IMR-90 (cell line): ENCODE measurements around the gene ACACB.

ENCODE experiments used
- BHLHE40 ChIP-seq: fragments of 150-350 bp; IDR thresholded peaks from 2 replicates; pipeline ENCODE4 v1.6.1; 2016; ENCODE audit warnings: mild to moderate bottlenecking, low read depth, low read length
- CHD1 ChIP-seq: IDR thresholded peaks from 2 replicates; pipeline ENCODE4 v1.6.1; 2012; ENCODE audit warnings: low read depth, low read length, improper control_type of control experiment
- CTCF ChIP-seq: conservative IDR thresholded peaks from 2 replicates; pipeline ENCODE4 v1.5.1; 2012; ENCODE audit warnings: mild to moderate bottlenecking, low read depth, low read length, improper control_type of control experiment
- ELK1 ChIP-seq: fragments of 150-350 bp; IDR thresholded peaks from 2 replicates; pipeline ENCODE4 v1.6.1; 2016; ENCODE audit warnings: low read depth, mild to moderate bottlenecking, low read length, moderate library complexity, borderline replicate concordance
- FOS ChIP-seq: fragments of 150-350 bp; IDR thresholded peaks from 2 replicates; pipeline ENCODE4 v1.6.1; 2016; ENCODE audit warnings: low read depth, low read length
- MAFK ChIP-seq: IDR thresholded peaks from 2 replicates; pipeline ENCODE4 v1.6.1; 2012; ENCODE audit warnings: low read depth, low read length, improper control_type of control experiment
- MAZ ChIP-seq: IDR thresholded peaks from 2 replicates; pipeline ENCODE4 v1.6.1; 2012; ENCODE audit warnings: low read depth, mild to moderate bottlenecking, low read length, improper control_type of control experiment, moderate library complexity, borderline replicate concordance
- MXI1 ChIP-seq: IDR thresholded peaks from 2 replicates; pipeline ENCODE4 v1.6.1; 2012; ENCODE audit warnings: low read depth, mild to moderate bottlenecking, low read length, moderate library complexity, borderline replicate concordance
- POLR2A ChIP-seq: IDR thresholded peaks from 2 replicates; pipeline ENCODE4 v1.6.1; 2012; ENCODE audit warnings: mild to moderate bottlenecking, low read depth, low read length
- RAD21 ChIP-seq: IDR thresholded peaks from 2 replicates; pipeline ENCODE4 v1.6.1; 2012; ENCODE audit warnings: low read length, improper control_type of control experiment
- RCOR1 ChIP-seq: IDR thresholded peaks from 2 replicates; pipeline ENCODE4 v1.6.1; 2012; ENCODE audit warnings: mild to moderate bottlenecking, low read length, improper control_type of control experiment; ENCODE audit not compliant: insufficient replicate concordance
- SMC3 ChIP-seq: fragments of 150-350 bp; IDR thresholded peaks from 2 replicates; pipeline ENCODE4 v1.6.1; 2016; ENCODE audit warnings: low read depth, mild to moderate bottlenecking, antibody characterized with exemption, low read length, moderate library complexity
- USF2 ChIP-seq: fragments of 150-350 bp; IDR thresholded peaks from 2 replicates; pipeline ENCODE4 v1.6.1; 2017; ENCODE audit warnings: mild to moderate bottlenecking, antibody characterized with exemption, low read length, low read depth

- TF ChIP-seq CTCF (no peak), POLR2A (no peak), BHLHE40 (no peak), CHD1 (no peak), MAZ (no peak), MXI1 (no peak), SMC3 (no peak), USF2 (no peak), ELK1 (no peak), RAD21 (no peak), FOS (no peak), MAFK (no peak), RCOR1 (no peak)
These were observed 127.7 kb downstream of the ACACB start for GRCh38 chr12:109244073-109244472.
